AG09309 (cell line): Measurements from ENCODE around the gene HS3ST2.

Source experiments
- DNase-seq: peaks from one replicate; pipeline ENCODE4 v3.0.0-alpha.2; 2010; ENCODE audit warnings: low read depth
- H3K4me3 ChIP-seq: 2 replicates; pipeline ENCODE4 v1.5.1; 2011; ENCODE audit warnings: mild to moderate bottlenecking, low read depth, low read length, moderate library complexity; ENCODE audit not compliant: control insufficient read depth
- CTCF ChIP-seq: IDR thresholded peaks from 2 replicates; pipeline ENCODE4 v1.5.1; 2011; ENCODE audit warnings: mild to moderate bottlenecking, low read depth, low read length, inconsistent platforms; ENCODE audit not compliant: insufficient read depth, control insufficient read depth; ENCODE audit errors: missing control alignments

HS3ST2 gene

DNA sequence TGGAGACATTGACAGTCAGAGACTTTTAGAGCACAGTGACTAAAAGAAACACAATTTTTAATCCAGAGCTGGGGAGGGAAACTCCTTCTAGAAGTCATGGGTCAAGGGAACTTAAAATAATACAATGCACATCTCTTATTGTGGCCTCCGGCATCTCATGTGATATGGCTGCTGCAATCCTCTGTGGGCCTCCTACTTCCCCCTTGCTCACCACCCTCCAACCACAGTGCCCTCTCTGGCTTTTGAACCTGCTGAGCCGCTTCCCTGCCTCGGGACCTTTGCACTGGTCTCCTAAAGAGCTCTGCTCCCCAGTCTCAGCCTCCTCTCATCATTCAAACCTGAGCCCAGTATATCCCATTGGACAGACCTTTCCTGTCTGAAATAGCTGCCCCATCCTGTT lies 47.6 kb downstream of the HS3ST2 start:
- no peak for DNase-seq
- no peak for TF ChIP-seq CTCF
- no peak overlapping the region for H3K4me3 ChIP-seq

DNA sequence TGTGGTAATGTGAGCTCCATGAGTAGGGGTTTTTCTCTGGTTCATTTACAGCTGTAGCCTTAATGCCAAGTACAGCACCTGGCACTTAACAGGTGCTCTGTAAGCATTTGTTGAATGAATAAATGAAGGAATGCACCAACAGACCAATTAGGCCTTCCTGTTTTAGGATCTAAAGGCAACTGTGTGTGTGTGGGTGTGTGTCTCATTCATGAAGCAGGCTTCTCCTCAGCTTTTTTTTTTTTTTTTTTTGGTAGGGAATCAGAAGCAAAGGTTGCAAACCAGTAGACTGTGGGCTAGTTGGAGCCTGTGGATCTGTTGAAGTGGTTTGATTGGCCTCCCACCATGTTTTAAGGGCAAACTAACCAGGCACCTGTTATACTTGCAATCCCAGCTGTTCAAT lies 48.1 kb downstream of the HS3ST2 start:
- no peak for TF ChIP-seq CTCF
- no peak for DNase-seq

DNA sequence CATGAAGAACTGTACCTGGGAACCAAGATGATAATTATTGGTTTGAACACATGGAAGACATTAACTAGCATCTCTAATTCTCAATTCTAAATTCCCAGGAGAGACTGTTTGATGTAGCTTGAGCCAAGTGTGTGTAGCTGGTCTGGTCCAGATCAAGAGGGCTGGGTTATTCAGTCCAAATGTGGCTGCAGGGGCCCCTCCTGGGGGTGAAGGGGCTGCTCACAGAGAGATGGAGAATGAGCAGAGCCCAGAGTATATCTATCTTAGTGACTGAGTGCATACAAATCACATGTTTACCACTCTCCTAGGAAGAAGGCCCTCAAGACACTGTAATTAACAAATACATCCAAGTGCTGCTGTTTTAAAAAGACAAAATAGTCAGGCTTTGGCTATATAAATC lies 50.4 kb downstream of the HS3ST2 start:
- DNase-seq: no peak
- TF ChIP-seq CTCF: no peak
- no peak overlapping the region for H3K4me3 ChIP-seq

More for the DNA sequence above, 48.1 kb downstream of the HS3ST2 start:
- H3K4me3 ChIP-seq: no peak overlapping the region

GRCh38 chr16:22868593-22869224 lies 54.7 kb downstream of the HS3ST2 start:
- no peak for DNase-seq
- no peak overlapping the region for H3K4me3 ChIP-seq
- TF ChIP-seq CTCF: no peak

- H3K4me3 ChIP-seq: no peak overlapping the region
- TF ChIP-seq CTCF: no peak
- no peak for DNase-seq
Measured at GRCh38 chr16:22871861-22872260, 57.9 kb downstream of the HS3ST2 start.

DNA sequence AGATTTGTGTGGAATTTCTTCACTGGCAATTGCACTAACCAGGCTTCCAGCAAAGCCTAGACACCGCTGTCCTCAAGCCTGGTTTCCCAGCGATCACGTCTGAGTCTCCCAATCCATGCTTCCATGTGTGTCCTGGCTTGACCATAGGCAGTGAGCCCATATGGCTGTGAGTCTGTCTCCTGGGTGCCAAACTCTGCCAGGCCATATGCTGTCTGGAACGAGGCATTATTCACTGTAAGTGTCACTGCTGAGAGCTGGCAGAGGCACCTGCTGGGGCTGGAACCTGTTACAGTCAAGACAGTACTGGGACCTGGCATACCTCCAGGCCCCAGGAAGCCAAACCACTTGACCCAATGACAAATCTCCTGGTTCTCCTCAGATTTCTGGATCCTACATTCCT lies 60.4 kb downstream of the HS3ST2 start:
- TF ChIP-seq CTCF: no peak
- no peak overlapping the region for H3K4me3 ChIP-seq
- DNase-seq: no peak

DNA sequence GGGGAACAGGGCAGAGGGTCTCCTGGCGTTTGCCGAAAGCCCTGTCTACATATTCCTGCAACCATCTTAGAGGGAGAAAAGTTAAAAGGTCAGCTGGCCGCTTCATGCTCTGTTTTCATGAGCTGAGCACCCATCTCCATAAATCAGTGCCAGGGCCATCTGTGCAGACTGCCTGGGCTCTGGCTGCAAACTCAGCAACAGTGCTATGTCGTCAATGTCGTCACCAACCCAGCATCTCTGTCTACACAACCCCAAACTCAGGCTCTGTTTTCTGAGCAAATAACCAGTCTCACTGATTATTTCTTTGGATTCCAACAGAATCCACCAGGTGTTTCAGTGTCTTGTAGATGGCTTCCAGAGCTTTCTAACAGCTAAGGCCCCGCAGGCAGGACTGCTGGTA lies 65.0 kb downstream of the HS3ST2 start:
- TF ChIP-seq CTCF: no peak
- H3K4me3 ChIP-seq: no peak overlapping the region
- no peak for DNase-seq
